ENCODE results near the gene MYH15. TPM values are rescaled to one million over a fixed set of nuclear protein-coding genes. Genes with fewer than 3 reads are reported as not detected.

MYH15 gene
- total RNA-seq, 4 donors from 2014 or later: 0.08 to 0.11 (median 0.10) TPM; not detected in 1

GRCh38 chr3:108509263-108509662, 1.1 kb downstream of the MYH15 start:
- Histone ChIP-seq H3K27me3 (no peaks in the 10 kb centered on the region), H3K9me3 (no peaks in the 10 kb centered on the region), H3K4me1 (no peaks in the 10 kb centered on the region), H3K36me3 (no peaks in the 10 kb centered on the region), H3K27ac (no peak overlapping the region), H3K4me3 (replicated peaks in 1 of 3) (no peak overlapping the region)
- DNase-seq: no peak
- WGBS, 2 donors: 86 to 87% methylated on average over 3 of the region's 3 CpGs
- intact Hi-C loops (cut with DNase I): no loop called here
- TF ChIP-seq POLR2A (IDR thresholded peaks at IDR 0.05) (no peak), CTCF (IDR thresholded peaks at IDR 0.05) (no peak)

- Histone ChIP-seq H3K4me3 (replicated peaks in 1 of 3) (no peak overlapping the region), H3K36me3 (no peaks in the 10 kb centered on the region), H3K27ac (no peak overlapping the region), H3K4me1 (no peaks in the 10 kb centered on the region), H3K27me3 (no peaks in the 10 kb centered on the region), H3K9me3 (no peaks in the 10 kb centered on the region)
- TF ChIP-seq POLR2A (IDR thresholded peaks at IDR 0.05): no peak
- TF ChIP-seq CTCF (IDR thresholded peaks at IDR 0.05): no peak
- intact Hi-C loops (cut with DNase I): no loop called here
- no peak for DNase-seq
Observed at GRCh38 chr3:108507902-108508301, 2.5 kb downstream of the MYH15 start.

GRCh38 chr3:108505811-108506210, 4.6 kb downstream of the MYH15 start:
- H3K4me1 ChIP-seq: no peaks in the 10 kb centered on the region
- WGBS, 2 donors: 67 to 68% methylated on average over 1 of the region's 1 CpG
- intact Hi-C loops (cut with DNase I): no loop called here
- no peak for DNase-seq
- H3K27ac ChIP-seq: no peak overlapping the region
- TF ChIP-seq CTCF (IDR thresholded peaks at IDR 0.05) (no peak), POLR2A (IDR thresholded peaks at IDR 0.05) (no peak)
- no peaks in the 10 kb centered on the region for H3K27me3 ChIP-seq
- H3K36me3 ChIP-seq: no peaks in the 10 kb centered on the region
- H3K4me3 ChIP-seq (replicated peaks in 1 of 3): no peak overlapping the region
- H3K9me3 ChIP-seq: no peaks in the 10 kb centered on the region

- no peaks in the 10 kb centered on the region for H3K36me3 ChIP-seq
- no peak for DNase-seq
- intact Hi-C loops (cut with DNase I): no loop called here
- H3K9me3 ChIP-seq: no peaks in the 10 kb centered on the region
- no peak overlapping the region for H3K27ac ChIP-seq
- H3K4me1 ChIP-seq: no peaks in the 10 kb centered on the region
- no peak overlapping the region for H3K4me3 ChIP-seq (replicated peaks in 1 of 3)
- TF ChIP-seq CTCF (IDR thresholded peaks at IDR 0.05) (no peak), POLR2A (IDR thresholded peaks at IDR 0.05) (no peak)
- no peaks in the 10 kb centered on the region for H3K27me3 ChIP-seq
Observed at GRCh38 chr3:108503722-108504121, 6.7 kb downstream of the MYH15 start.

- Histone ChIP-seq H3K4me1 (no peaks in the 10 kb centered on the region), H3K36me3 (no peaks in the 10 kb centered on the region), H3K4me3 (replicated peaks in 1 of 3) (no peak overlapping the region), H3K9me3 (no peaks in the 10 kb centered on the region), H3K27me3 (no peaks in the 10 kb centered on the region), H3K27ac (no peak overlapping the region)
- WGBS, 2 donors: 94 to 98% methylated on average over 5 of the region's 5 CpGs
- no peak for DNase-seq
- intact Hi-C loops (cut with DNase I): no loop called here
- TF ChIP-seq POLR2A (IDR thresholded peaks at IDR 0.05) (no peak), CTCF (IDR thresholded peaks at IDR 0.05) (no peak)
Observed at GRCh38 chr3:108501535-108501934, 8.9 kb downstream of the MYH15 start.

All from thyroid gland (tissue), 4 donors.